OCI-M2 (cell line): ENCODE results near the gene UBE4B.

Source experiments
- DNase-seq: peaks from one replicate; lab custom pipeline; 2025; ENCODE audit not compliant: unreplicated experiment; lab: John Stamatoyannopoulos, UW

The UBE4B gene

DNA sequence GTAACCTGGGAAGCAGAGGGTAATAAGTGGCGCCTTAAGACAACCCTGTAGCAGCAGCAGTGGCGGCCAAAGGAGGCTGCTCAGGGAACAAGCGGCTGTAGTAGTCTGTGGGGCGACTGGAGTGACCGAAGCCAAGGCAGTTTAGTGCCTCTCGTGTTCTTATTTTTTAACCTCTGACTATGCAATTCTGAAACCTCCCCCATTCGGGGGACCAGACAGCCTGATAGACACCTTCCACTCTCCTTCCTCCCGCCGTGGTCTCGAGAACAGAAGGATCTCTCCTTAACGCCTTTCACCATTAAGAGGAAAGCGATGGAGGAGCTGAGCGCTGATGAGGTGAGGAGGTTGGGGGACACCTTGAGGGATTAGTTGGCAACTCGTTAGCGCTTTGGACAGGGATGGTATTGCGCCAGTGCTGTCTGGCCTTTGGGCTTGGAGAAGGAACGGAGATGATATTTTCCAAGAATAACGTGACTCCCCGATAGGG lies 644 bp downstream of the UBE4B start:
- DNase-seq: no peak

DNA sequence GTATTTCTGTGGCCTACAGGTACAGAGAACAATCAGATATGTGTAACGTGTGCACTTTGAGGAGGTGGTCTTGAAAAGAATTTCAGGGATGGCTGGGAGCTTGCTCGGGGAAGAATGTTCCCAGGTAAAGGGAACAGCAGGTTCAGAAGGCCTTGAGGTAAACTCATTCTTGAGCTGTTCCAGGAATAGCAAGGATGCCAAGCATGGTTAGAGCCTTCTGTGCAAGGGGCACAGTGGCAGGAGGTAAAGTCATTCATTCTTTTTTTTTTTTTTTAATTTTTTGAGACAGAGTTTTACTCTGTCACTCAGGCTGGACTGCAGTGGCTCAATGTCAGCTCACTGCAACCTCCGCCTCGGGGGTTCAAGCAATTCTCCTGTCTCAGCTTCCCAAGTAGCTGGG lies 10.0 kb downstream of the UBE4B start:
- DNase-seq: no peak

DNA sequence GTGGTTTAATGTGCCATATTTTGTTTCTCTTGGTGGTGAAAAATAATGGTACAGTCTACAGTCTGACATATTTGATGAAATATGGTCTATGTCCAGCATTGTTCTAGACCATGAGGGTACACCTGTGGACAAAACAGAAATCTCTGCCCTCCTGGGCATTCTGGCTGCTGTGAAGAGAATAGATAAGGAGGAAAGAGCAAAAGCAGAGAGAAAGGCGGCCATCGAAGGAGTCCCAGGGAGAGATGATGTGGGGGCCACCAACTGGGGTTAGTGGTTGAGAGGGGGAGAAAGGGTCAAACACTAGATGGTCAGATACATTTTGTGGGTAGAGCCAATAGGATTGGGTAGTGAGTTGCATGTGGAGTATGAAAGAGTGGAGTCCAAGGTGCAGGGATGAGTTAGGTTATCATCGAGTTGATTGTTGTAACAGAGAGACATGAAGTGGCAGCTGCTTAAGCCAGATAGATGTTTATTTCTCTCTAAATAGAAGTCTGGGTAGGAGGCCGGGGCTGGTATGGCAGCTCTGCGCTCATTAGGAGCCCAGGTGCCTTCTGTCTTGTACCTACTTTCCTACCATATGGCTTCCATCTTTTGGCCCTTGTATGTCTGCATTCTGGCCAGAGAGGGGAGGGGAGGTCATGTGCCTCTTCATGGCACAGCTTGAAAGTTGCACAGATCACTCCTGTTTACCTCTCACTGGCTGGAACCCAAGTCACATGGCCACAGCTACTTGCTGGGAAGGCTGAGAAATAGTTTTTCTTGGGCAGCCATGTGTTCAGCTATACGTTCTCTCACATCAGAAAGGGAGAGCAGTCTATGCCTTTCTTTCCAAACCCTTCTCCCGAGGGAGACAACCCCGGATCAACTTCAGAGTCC lies 13.0 kb downstream of the UBE4B start:
- DNase-seq: no peak

DNA sequence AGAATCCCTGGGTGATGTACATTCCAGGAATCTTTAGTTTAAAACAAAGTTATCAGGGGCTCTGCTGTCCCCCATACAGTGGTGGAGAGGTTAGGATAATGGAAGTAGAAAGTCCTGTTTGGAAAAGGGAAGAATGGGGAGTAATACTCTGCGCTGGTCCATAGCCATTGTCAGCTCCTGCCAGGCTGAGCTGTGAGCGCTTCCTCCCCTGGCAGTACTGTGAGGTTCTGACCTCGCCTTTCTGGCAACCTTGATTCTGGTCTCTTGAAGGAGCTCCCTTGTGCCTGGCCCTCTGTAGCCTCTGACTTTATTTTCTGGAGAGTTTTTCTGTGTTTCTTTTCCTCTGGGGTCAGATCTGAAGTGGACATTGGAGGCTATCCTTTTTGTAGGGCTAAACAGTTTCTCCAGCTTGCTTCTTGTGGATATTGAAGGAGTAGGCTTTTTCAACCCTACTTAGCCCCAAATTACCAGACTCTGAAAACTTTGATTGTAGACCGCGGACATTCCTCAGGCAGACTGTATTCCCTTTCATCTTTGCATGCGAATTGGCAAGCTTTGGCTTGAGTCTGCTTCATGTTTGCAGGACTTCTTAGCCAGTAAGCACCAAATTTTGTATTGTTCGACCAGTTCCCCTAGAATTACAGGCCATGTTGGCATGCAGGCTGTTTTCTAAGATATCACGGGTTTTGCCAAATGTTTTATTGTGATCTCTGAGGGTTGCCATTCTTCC lies 13.8 kb downstream of the UBE4B start:
- no peak for DNase-seq

DNA sequence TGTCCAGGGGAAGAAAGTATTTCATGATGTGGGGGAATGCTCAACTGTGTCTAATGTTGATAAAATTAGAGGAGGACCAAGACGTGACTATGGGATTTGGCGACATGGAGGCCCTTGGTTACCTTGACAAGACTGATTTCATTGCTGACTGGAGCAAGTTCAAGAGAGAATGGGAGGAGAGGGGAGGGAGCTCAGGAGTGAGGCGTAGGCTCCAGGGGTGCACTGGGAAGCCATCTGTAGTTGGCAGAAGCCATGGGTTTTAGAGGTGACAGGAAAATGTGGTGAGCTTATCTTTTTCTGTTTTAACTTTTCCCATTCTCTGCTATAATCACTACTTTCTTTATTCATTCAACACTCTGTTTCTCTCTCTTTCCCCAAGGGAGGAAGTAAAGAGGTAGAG lies 15.8 kb downstream of the UBE4B start:
- DNase-seq: no peak

DNA sequence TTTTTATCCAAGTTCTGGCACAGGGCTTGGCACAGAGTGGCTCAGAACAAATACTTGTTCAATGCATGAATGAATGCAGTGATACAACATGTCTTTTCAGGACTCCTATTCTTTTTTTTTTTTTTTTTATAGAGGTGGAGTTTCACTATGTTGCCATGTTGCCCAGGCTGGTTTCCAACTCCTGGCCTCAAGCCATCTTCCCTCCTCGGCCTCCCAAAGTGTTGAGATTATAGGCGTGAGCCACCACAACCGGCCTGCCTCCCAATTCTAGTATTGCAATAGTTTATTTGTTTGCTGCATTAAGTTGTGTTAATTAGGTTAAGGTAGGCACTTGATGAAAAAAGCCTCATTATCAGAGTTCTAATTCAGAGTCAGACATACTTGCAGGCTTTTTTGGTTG lies 17.9 kb downstream of the UBE4B start:
- no peak for DNase-seq

DNA sequence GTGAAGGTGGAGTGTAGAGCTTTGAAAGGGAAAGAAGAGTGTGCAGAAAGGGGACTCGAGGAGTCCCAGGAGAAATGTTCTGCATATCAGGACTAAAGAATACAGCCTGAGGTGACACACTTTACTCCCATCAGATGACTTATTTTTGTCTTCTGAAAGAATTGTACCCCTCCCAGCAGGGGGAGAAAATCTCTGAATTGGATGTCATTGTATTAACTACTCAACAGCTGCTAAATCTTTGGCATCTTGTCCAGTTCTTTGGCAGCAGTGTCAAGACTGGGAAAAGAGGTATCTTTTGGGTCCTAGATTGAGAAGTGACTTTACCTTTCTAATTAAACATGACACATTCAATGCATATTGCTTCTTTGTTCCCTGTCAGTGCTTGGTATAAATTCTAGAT lies 18.9 kb downstream of the UBE4B start:
- DNase-seq: no peak

DNA sequence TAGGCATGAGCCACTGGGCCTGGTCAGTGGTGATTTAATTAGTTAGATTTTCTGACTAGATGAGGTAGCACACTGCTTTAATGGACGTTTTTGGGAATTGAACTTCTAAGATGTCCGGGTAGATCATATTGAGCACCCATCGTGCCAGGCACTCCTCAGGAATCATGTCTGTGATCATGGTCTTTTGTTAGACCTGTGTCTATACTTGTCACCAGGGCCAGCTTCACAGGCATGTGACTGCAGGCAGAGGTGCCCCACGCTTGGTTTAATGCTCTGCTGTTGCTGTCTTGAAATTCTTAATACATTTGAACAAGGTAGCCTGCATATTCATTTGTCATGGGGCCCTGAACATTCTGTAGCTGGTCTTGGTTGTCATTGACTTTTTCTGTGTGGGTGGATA lies 19.6 kb downstream of the UBE4B start:
- DNase-seq: no peak

DNA sequence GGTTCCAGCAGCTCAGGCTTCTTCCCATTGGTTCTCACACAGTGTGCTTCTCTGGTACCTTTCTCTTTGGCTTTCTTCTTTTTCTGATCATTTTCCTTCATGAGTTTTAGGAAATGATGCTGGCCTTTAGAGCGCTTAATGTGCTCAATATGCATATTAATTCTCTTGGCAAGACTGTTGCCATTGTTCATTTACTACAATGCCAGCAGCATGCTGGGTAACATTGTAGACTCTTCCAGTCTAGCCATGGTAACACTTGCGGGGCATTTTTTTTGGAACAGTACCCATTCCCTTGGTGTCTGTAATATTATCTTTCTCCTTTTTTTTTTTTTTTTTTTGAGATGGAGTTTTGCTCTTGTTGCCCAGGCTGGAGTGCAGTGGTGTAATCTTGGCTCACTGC lies 21.7 kb downstream of the UBE4B start:
- no peak for DNase-seq

DNA sequence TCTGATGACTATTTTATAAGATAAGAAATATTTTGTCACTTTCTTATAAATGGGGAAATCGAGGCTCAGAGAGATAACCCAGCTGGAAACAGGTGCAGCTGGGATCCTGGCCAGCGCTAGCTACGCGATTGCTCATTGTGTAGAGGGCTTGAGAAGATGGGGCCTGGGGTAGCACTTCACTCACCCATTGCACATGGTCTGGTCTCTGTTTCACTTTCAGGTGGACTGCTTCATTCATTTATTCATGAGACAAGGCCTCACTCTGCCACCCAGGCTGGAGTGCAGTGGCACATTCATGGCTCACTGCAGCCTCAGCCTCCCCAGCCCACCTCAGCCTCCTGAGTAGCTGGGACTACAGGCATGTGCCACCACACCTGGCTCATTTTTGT lies 23.8 kb downstream of the UBE4B start:
- DNase-seq: no peak

DNA sequence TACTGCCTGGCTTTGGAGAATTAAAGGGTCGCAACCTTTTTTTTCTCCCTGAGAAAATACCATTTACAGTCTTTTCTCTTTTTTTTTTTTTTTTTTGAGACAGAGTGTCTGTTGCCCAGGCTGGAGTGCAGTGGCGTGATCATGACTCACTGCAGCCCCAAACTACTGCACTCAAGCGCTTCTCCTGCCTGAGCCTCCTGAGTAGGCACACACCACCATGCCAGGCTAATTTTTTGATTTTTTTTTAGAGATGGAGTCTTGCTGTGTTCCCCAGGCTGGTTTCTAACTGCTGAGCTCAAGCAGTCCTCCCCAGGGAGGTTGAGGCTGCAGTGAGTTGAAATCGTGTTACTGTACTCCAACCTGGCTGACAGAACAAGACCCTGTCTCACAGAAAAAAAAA lies 24.6 kb downstream of the UBE4B start:
- no peak for DNase-seq

DNA sequence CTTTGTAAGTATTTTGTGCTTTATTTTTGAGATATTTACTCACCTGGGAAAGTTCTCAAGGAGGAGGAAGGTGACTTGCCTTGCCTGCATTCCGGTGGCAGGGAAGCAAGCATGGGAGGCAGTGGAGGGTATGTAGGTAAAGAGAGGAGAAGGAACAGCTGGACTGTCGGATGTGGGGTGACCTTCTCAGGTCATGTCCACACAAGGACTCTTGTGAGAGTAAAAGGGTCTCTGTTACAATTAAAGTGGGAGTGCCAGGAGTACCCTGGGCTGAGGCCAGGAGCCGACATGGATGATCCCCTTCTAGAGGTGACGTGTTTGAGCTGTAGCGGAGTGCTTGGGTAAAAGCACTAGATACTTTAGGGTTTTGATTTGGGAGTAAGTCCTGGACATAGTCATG lies 25.0 kb downstream of the UBE4B start:
- DNase-seq: no peak

DNA sequence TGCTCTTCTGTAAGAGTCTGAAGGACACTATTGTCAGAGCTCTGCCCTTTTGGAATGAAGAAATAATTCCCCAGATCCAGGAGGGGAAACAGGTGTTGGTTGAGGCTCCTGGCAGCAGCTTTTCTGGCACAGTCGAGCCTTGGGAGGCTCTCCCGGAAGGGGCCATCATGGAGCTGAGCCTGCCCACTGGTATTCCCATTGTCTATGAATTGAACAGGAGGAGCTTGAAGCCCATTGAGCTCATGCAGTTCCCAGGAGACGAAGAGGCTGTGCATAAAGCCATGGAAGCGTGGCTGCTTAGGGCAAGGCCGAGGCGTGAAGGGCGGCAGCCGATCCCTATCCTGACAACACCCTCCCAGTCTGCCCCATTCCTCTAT lies 26.6 kb downstream of the UBE4B start:
- DNase-seq: no peak

DNA sequence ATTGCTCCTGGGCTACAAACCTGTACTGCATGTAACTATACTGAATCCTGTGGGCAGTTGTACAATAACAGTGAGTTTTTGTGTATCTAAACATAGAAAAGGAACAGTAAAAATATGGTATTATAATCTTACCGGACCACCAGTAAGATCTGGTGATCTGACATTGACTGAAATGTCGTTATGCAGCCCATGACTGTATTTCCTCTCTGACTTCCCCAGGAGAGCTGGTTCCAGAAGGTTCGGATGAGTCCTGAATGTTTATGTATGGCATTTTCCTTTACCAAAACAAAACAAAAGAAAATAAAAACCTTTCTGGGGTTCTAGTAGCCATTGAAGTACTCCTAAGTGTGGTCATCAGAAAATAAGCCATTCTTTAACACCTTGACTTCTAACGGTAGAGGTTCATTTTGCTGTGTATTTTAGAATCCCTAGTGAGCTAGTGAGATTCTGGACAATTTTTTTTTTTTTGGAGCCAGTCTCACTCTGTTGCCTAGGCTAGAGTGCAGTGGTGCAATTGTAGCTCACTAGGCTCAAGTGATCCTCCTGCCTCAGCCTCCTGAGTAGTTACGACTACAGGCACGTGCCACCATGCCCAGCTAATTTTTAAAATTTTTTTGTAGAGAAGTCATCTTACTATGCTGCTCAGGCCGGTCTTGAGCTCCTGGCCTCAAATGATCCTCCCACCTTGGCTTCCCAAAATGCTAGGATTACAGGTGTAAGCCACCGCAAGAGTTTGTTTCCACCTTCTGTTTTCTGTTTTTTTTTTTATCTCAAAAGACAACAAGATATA lies 27.7 kb downstream of the UBE4B start:
- no peak for DNase-seq

DNA sequence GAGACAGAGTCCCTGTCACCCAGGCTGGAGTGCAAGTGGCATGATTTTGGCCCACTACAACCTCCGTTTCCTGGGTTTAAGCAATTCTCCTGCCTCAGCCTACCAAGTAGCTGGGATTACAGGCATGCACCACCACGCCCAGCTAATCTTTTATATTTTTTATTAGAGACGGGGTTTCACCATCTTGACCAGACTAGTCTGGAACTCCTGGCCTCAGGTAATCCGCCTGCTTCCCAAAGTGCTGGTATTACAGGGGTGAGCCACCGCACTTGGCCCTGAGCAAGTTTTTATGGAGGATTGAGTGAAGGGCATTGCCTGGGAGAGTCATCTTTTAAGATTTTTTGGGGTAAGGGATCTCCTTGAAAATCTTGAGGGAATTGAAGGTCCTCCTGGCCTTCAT lies 28.5 kb downstream of the UBE4B start:
- no peak for DNase-seq

DNA sequence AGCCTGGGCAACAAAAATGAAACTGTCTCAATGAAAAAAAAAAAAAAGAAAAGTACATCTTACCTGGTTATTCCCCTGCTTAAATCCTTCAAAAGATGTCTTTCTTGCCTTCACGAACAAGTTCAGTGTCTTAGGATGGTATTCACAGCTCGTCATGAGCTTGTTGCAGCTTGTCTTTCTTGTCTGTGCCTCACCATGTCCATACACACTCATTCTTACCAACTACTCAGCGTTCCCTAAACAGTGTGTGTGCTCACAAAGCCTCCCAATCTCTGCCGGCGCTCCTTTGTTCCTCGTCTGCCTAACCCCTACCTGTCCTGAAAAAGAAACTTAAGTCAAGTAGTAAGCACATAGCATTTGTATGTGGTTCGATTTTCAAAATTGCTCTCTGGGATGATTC lies 31.1 kb downstream of the UBE4B start:
- DNase-seq: no peak

DNA sequence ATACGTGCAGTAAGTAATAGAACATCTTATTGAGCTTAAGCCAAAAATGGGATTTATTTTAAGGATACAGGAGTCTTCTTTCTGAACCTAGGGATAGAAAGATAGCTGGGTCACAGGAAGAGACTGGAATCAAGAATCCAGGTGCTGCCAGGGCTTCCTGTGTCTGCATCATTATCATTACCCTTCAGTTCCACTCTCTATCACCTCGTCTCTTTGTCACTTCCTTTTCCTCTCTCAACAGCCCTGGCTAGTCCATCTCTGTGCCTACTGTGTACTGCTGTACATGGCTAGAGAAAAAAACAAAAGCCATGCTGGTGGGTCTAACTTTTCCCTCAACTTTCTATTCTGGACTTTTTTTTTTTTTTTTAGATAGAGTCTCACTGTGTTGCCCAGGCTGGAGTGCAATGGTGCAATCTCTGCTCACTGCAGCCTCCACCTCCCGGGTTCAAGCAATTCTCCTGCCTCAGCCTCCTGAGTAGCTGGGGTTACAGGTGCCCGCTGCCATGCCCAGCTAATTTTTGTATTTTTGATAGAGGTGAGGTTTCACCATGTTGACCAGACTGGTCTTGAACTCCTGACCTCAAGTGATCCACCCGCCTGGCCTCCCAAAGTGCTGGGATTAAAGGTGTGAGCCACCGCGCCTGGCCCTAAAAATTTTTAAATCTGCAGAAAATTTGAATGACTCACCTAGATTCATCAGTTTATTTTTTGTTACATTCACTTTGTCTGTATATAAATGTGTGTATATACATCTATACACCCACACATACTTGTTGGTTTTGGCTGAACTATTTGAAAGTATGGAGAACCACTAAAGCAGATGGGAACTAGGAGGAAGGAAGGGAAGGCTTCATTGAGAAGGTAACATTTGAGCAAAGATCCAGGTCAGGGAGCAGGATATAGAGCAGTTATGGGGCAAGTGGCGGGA lies 31.9 kb downstream of the UBE4B start:
- DNase-seq: no peak

DNA sequence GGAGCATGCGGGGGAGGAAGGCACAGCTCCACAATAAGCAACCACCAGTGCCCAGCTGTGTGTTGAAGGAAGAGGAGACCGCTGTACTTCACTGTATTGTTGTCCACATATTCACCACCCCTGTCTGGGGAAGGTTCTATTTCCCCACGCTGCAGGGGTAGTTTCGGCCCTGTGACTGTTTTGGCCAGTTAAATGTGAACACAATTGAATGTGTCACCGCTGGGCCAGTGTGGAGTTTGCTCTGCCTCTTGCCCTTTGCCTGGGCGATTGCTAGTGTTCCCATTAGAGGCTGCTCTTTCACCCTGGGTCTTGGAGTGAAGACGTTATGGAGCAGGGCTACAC lies 32.6 kb downstream of the UBE4B start:
- DNase-seq: no peak

DNA sequence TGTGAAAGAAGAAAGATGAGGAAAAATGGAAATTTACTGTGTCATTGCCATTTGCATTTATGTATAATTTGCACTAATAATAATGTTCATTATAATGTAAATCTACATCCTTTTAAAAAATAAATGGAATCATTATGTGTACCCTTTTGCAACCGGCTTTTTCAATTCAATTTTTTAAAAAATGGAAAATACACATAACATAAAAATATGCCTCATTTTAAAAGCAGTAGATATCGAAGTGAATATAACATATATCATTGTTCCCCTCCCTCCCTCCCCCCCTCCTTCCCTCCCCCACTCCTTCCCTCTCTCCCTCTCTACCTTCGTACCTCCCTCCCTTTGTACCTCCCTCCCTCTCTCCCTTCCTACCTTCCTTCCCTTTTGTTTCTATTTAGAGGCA lies 33.0 kb downstream of the UBE4B start:
- DNase-seq: no peak

DNA sequence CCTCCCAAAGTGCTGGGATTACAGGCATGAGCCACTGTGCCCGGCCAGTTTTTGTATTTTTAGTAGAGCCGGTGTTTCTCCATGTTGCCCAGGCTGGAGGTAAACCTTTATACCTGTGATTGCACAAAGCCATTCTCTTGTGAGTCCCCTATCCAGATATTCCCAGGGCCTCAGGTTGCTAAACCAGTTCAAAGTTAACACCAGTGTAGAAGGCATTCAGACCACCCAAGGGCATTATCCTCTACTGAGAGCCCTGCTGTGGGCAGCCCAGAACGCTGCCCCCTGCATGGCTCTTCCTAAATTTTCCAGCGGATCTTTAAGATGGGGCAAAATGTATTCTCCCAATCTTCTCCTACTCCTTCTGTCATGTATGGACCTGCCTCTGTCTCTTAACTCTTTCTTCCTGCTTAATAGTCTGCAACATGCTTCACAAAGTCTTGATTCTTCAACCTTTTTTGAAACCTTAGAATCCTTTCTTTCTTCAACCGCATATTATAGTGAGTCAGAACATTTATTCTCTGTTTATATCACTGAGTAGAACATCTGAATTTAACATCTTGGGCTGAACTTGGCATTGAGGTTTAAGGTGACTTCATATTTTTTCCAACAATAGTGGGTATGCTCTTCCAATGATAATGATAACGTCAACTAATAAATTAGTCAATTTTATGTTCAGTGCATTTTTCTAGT lies 36.0 kb downstream of the UBE4B start:
- no peak for DNase-seq
